Erythroblast (primary cell): Measurements from ENCODE around the gene SLC22A1.

Experiments used
- GATA1 ChIP-seq: IDR thresholded peaks from 2 replicates; pipeline ENCODE4 v1.6.1; 2011; ENCODE audit warnings: low read depth, mild to moderate bottlenecking, control low read depth, low read length, moderate library complexity
- POLR2A ChIP-seq: IDR thresholded peaks from 2 replicates; pipeline ENCODE4 v1.6.1; 2011; ENCODE audit warnings: mild to moderate bottlenecking, low read length

DNA sequence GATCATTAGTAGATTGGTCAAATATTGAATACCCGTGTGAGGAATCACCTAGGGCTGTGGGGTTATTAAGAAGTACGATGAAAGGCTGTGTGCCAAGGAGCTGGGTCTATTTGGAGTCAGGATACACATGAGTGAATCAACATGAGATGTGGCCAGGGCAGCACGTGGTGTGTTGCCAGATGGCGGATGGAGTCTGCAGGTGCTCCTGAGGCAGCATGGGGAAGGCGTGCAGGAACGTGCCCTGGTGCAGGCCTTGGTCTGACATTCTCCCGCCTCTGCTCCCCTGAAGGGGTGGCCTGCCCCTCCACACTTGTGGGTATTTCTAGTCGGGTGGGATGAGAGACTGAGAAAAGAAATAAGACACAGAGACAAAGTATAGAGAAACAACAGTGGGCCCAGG lies 39.0 kb upstream of the SLC22A1 start:
- TF ChIP-seq POLR2A (no peak), GATA1 (no peak)
